ENCODE data around the gene TMEM82. TPM values are rescaled to one million over a fixed set of nuclear protein-coding genes. Genes with fewer than 3 reads are reported as not detected.

The TMEM82 gene
- total and polyA plus RNA-seq, 2 of the 13 experiments (the other 11 are each of a cell fraction or from before 2014, with no cell fraction given) = 0.24 to 0.97 TPM

DNA sequence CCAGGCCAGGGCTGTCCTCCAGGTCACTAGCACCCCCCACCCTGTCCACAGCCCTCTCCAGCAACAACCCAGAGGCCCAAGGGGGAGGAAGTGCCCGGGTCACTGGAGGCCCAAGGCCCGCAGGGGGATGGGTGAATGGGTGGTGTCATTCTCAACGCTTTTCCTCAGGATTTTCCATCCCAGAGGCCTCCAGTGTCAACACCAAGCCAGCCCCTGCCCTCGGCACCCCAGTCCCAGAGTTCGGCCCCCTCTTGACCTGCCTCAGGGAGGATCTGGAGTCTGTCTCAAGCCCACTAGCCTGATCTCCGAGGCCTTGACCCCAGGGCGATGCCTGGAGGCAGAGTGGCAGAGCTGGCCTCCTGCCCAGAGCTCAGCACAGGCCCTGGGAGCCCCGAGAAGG, 5.1 kb downstream of the TMEM82 start (continued):
- peak in 1 of 2 experiments; percentile 34; a peak in 1 of 4 replicates for TF ChIP-seq HMGXB4 (CRISPR knock-in tag; IDR thresholded peaks at IDR 0.05; ENCODE audit: borderline replicate concordance in 1 of 2, low read depth in 1 of 2)
- no peak for TF ChIP-seq FOXA1 (IDR thresholded peaks at IDR 0.05)
- peak; percentile 52 for TF ChIP-seq FOXA1 (CRISPR knock-in tag; IDR thresholded peaks at IDR 0.05)
- TF ChIP-seq RARA (CRISPR knock-in tag; IDR thresholded peaks at IDR 0.05) = peak; percentile 90
- TF ChIP-seq RXRB (CRISPR knock-in tag; IDR thresholded peaks at IDR 0.05; ENCODE audit: borderline replicate concordance) = peak; percentile 24; the same call in 1 of the 2 replicates
- TF ChIP-seq RAD21 (CRISPR knock-in tag; IDR thresholded peaks at IDR 0.05) = no peak
- peak; percentile 58 for TF ChIP-seq ZNF687 (CRISPR knock-in tag; IDR thresholded peaks at IDR 0.05)
- TF ChIP-seq NR2F1 (CRISPR knock-in tag; IDR thresholded peaks at IDR 0.05) = peak in 1 of 2 experiments; percentile 73; a peak in 3 of 4 replicates
- TF ChIP-seq ATF6 (CRISPR knock-in tag; conservative IDR thresholded peaks at IDR 0.05) = no peak
- no peak for TF ChIP-seq ZFP37 (CRISPR knock-in tag; IDR thresholded peaks at IDR 0.05; ENCODE audit: borderline replicate concordance)
- TF ChIP-seq BRCA1 (CRISPR knock-in tag; IDR thresholded peaks at IDR 0.05) = no peak
- TF ChIP-seq PAXIP1 (CRISPR knock-in tag; conservative IDR thresholded peaks at IDR 0.05) = peak; percentile 80
- TF ChIP-seq ZBTB42 (CRISPR knock-in tag; IDR thresholded peaks at IDR 0.05) = no peak
- no peak for TF ChIP-seq ESRRA (CRISPR knock-in tag; IDR thresholded peaks at IDR 0.05; ENCODE audit: low read depth)
- TF ChIP-seq, protein P1, sequence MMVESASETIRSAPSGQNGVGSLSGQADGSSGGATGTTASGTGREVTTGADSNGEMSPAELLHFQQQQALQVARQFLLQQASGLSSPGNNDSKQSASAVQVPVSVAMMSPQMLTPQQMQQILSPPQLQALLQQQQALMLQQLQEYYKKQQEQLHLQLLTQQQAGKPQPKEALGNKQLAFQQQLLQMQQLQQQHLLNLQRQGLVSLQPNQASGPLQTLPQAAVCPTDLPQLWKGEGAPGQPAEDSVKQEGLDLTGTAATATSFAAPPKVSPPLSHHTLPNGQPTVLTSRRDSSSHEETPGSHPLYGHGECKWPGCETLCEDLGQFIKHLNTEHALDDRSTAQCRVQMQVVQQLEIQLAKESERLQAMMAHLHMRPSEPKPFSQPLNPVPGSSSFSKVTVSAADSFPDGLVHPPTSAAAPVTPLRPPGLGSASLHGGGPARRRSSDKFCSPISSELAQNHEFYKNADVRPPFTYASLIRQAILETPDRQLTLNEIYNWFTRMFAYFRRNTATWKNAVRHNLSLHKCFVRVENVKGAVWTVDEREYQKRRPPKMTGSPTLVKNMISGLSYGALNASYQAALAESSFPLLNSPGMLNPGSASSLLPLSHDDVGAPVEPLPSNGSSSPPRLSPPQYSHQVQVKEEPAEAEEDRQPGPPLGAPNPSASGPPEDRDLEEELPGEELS (CRISPR knock-in tag; IDR thresholded peaks at IDR 0.05) = peak; percentile 53; the same call in 1 of the 2 replicates
- peak; percentile 65; the same call in 1 of the 2 replicates for TF ChIP-seq GATAD2A (CRISPR knock-in tag; IDR thresholded peaks at IDR 0.05)
